Lower leg skin (tissue), 3 donors: ENCODE data around the gene GRIP2.

Source experiments
- POLR2A ChIP-seq, 2 donors: fragments of 450-650 bp; IDR thresholded peaks; one replicate each; pipeline ENCODE4 v1.6.1; 2016 to 2017; ENCODE audit warnings: antibody characterized with exemption in 2 of 2, mild to moderate bottlenecking in 1 of 2, moderate library complexity in 1 of 2
- TF ChIP-seq, protein P1 (sequence below), 3 donors: fragments of 450-650 bp; IDR thresholded peaks; one replicate each; pipeline ENCODE4 v1.5.1; 2016; ENCODE audit warnings: antibody characterized with exemption in 3 of 3, mild to moderate bottlenecking in 3 of 3, moderate library complexity in 2 of 3

DNA sequence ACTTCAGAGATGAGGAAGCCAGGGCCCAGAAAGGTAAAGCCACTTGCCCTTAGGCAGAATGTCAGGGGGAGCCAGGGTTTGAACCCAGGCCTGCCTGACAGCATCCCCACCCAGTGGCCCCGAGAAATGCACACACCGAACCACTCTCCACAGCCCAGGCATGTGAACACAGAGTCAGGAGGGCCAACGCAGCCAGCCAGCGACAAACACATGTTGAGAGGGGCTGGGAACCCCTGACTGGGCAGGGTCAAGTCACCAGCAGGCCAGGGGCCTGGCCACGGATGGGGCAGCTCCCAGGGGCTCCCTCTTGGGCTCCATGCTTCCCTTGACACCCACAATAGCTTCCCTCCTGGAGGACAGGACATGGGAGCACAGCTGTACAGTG, 5.1 kb upstream of the GRIP2 start:
- no peak for TF ChIP-seq POLR2A (IDR thresholded peaks at IDR 0.05)
- TF ChIP-seq, protein P1, sequence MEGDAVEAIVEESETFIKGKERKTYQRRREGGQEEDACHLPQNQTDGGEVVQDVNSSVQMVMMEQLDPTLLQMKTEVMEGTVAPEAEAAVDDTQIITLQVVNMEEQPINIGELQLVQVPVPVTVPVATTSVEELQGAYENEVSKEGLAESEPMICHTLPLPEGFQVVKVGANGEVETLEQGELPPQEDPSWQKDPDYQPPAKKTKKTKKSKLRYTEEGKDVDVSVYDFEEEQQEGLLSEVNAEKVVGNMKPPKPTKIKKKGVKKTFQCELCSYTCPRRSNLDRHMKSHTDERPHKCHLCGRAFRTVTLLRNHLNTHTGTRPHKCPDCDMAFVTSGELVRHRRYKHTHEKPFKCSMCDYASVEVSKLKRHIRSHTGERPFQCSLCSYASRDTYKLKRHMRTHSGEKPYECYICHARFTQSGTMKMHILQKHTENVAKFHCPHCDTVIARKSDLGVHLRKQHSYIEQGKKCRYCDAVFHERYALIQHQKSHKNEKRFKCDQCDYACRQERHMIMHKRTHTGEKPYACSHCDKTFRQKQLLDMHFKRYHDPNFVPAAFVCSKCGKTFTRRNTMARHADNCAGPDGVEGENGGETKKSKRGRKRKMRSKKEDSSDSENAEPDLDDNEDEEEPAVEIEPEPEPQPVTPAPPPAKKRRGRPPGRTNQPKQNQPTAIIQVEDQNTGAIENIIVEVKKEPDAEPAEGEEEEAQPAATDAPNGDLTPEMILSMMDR (IDR thresholded peaks at IDR 0.05), result no peak
